Keratinocyte (primary cell): Measurements from ENCODE around the gene SH3BP5L. TPM values are rescaled to one million over a fixed set of nuclear protein-coding genes. Genes with fewer than 3 reads are reported as not detected.
A peak's percentile ranks its signal among the peaks of the same experiment; 100 is the strongest.

ENCODE experiments used
- DNase-seq: peaks from one replicate; pipeline ENCODE4 v3.0.0-alpha.2; 2011; ENCODE audit warnings: low read depth, missing footprints, low spot score
- FAIRE-seq: peaks from 2 replicates; lab custom pipeline; 2011; peaks lifted over from hg19 to GRCh38; lab: Jason Lieb, UNC
- H2AFZ ChIP-seq: 2 replicates; pipeline ENCODE4 v1.6.0; 2012; ENCODE audit warnings: low read length, control low read depth, inconsistent platforms; ENCODE audit not compliant: control insufficient read depth
- H3K27ac ChIP-seq: 2 replicates; pipeline ENCODE4 v1.5.1; 2011; ENCODE audit warnings: low read length; ENCODE audit not compliant: control insufficient read depth, insufficient read depth
- H3K27me3 ChIP-seq: 3 replicates; pipeline ENCODE4 v1.6.0; 2011; ENCODE audit warnings: low read length; ENCODE audit not compliant: control insufficient read depth, insufficient read depth; ENCODE audit errors: extremely low read depth
- H3K36me3 ChIP-seq, 2 experiments: 2 replicates in 1 of 2; 3 replicates in 1 of 2; pipeline ENCODE4 v1.5.1; 2011; ENCODE audit warnings: low read length in 2 of 2, mild to moderate bottlenecking in 1 of 2; ENCODE audit not compliant: control insufficient read depth in 2 of 2, insufficient read depth in 2 of 2; ENCODE audit errors: extremely low read depth in 1 of 2
- H3K4me1 ChIP-seq: 3 replicates; pipeline ENCODE4 v1.5.1; 2011; ENCODE audit warnings: low read length; ENCODE audit not compliant: control insufficient read depth, insufficient read depth; ENCODE audit errors: extremely low read depth
- H3K4me2 ChIP-seq: 3 replicates; pipeline ENCODE4 v1.6.0; 2011; ENCODE audit warnings: low read depth, low read length; ENCODE audit not compliant: control insufficient read depth, insufficient read depth; ENCODE audit errors: extremely low read depth
- H3K4me3 ChIP-seq, 3 experiments: fragments of 200-600 bp in 1 of 3; sonication (generic) in 1 of 3; 2 replicates in 2 of 3; 3 replicates in 1 of 3; pipeline ENCODE4 v1.5.1; 2011 to 2016; ENCODE audit warnings: low read length in 3 of 3, mild to moderate bottlenecking in 3 of 3, control low read depth in 2 of 3, inconsistent platforms in 1 of 3, low read depth in 1 of 3, mixed read lengths in 1 of 3, mixed run types in 1 of 3, moderate library complexity in 1 of 3; ENCODE audit not compliant: control insufficient read depth in 2 of 3, insufficient read depth in 2 of 3; ENCODE audit errors: extremely low read depth in 1 of 3
- H3K79me2 ChIP-seq: 2 replicates; pipeline ENCODE4 v1.6.0; 2012; ENCODE audit warnings: low read length; ENCODE audit not compliant: control insufficient read depth, insufficient read depth
- H3K9ac ChIP-seq: 3 replicates; pipeline ENCODE4 v1.6.0; 2011; ENCODE audit warnings: low read length; ENCODE audit not compliant: control insufficient read depth, insufficient read depth; ENCODE audit errors: extremely low read depth
- H3K9me1 ChIP-seq: 3 replicates; pipeline ENCODE4 v1.6.0; 2011; ENCODE audit warnings: low read length; ENCODE audit not compliant: control insufficient read depth, insufficient read depth; ENCODE audit errors: extremely low read depth
- H3K9me3 ChIP-seq: 2 replicates; pipeline ENCODE4 v1.5.1; 2012; ENCODE audit warnings: low read depth, low read length; ENCODE audit not compliant: control insufficient read depth
- H4K20me1 ChIP-seq: 3 replicates; pipeline ENCODE4 v1.6.0; 2011; ENCODE audit warnings: low read length; ENCODE audit not compliant: control insufficient read depth, insufficient read depth; ENCODE audit errors: extremely low read depth
- CTCF ChIP-seq, 3 experiments: IDR thresholded peaks in 1 of 3; conservative IDR thresholded peaks in 1 of 3; optimal IDR thresholded peaks in 1 of 3; 2 replicates in 2 of 3; 3 replicates in 1 of 3; pipeline versions ENCODE3 to v1.5.1; 2011; ENCODE audit warnings: low read length in 3 of 3, mild to moderate bottlenecking in 3 of 3, moderate library complexity in 2 of 3, control low read depth in 1 of 3, inconsistent platforms in 1 of 3; ENCODE audit not compliant: insufficient read depth in 2 of 3; ENCODE audit errors: extremely low read depth in 1 of 3
- EZH2 ChIP-seq: IDR thresholded peaks from one replicate; pipeline ENCODE4 v1.6.1; 2012; ENCODE audit warnings: inconsistent platforms, mild to moderate bottlenecking, low read length, moderate library complexity
- dilution Hi-C: fragments of 300-500 bp; cut with MboI; formaldehyde crosslinking; loops from one replicate; pipeline ENCODE4 v1.7.0; 2020; ENCODE audit warnings: low sequenced_read_pairs; ENCODE audit not compliant: extremely low pct_ligation_motif_present
- polyA plus RNA-seq, 5 experiments: library from polyadenylated mRNA; depleted of rRNA in 3 of 5; stranded (reverse) in 3 of 5; stranded (forward) in 1 of 5; unstranded in 1 of 5; fragments of >200 nt; gene quantifications; 1 replicate in 1 of 5; 2 replicates in 3 of 5; 3 replicates in 1 of 5; pipeline versions ENCODE4 v1.2.1 to v1.2.3, GENCODE V29; 2011 to 2012; ENCODE audit warnings: missing spikeins in 2 of 5, low read depth in 1 of 5, low replicate concordance in 1 of 5

SH3BP5L gene
- polyA plus RNA-seq, 1 donor (not counting 4 experiments of a cell fraction or from before 2014, with no cell fraction given): 13.2 TPM

- H3K9ac ChIP-seq: no peak overlapping the region
- no peaks in the 10 kb centered on the region for H4K20me1 ChIP-seq
- H3K9me1 ChIP-seq: peaks cover 2% of the 10 kb centered on the region
- no peak for DNase-seq
- peaks cover 8 to 18% of the 10 kb centered on the region in 2 experiments for H3K36me3 ChIP-seq
- H3K27me3 ChIP-seq: no peaks in the 10 kb centered on the region
- H3K4me3 ChIP-seq: no peak overlapping the region
- no peak for TF ChIP-seq EZH2
- no peak for TF ChIP-seq CTCF (optimal IDR thresholded peaks at IDR 0.05 in 1 of 3, IDR thresholded peaks at IDR 0.05 in 1 of 3, conservative IDR thresholded peaks at IDR 0.05 in 1 of 3; ENCODE audit: extremely low read depth in 1 of 3, insufficient read depth in 2 of 3, low read length in 3 of 3)
- no peak overlapping the region for H3K27ac ChIP-seq
- FAIRE-seq: no peak
- peak overlapping the region; percentile 96 for H3K4me2 ChIP-seq
- dilution Hi-C loops: no loop called here
- H3K9me3 ChIP-seq: no peaks in the 10 kb centered on the region
- H3K4me1 ChIP-seq: peaks cover 24% of the 10 kb centered on the region
- H2AFZ ChIP-seq: no peak overlapping the region
- H3K79me2 ChIP-seq: peaks cover 54% of the 10 kb centered on the region
Observed at GRCh38 chr1:248824301-248824700, 1.4 kb downstream of the SH3BP5L start.

GRCh38 chr1:248823517-248824001 lies 2.2 kb downstream of the SH3BP5L start:
- Histone ChIP-seq H3K79me2 (peaks cover 60% of the 10 kb centered on the region), H3K4me2 (peak overlapping the region; percentile 33), H3K27me3 (no peaks in the 10 kb centered on the region), H4K20me1 (no peaks in the 10 kb centered on the region), H3K36me3 (peaks cover 13 to 20% of the 10 kb centered on the region in 2 experiments), H3K9ac (no peak overlapping the region), H3K27ac (no peak overlapping the region), H3K9me3 (no peaks in the 10 kb centered on the region), H2AFZ (no peak overlapping the region), H3K4me3 (peak overlapping the region in 1 of 3 experiments; percentile 7), H3K4me1 (peaks cover 24% of the 10 kb centered on the region), H3K9me1 (peaks cover 2% of the 10 kb centered on the region)
- no peak for TF ChIP-seq CTCF (optimal IDR thresholded peaks at IDR 0.05 in 1 of 3, IDR thresholded peaks at IDR 0.05 in 1 of 3, conservative IDR thresholded peaks at IDR 0.05 in 1 of 3; ENCODE audit: extremely low read depth in 1 of 3, insufficient read depth in 2 of 3, low read length in 3 of 3)
- no peak for TF ChIP-seq EZH2
- DNase-seq (no peak), FAIRE-seq (no peak)
- dilution Hi-C loops: no loop called here
